Measurements from ENCODE around the gene PLEK. TPM values are rescaled to one million over a fixed set of nuclear protein-coding genes. Genes with fewer than 3 reads are reported as not detected.

The PLEK gene
- total RNA-seq, 1 donor from 2014 or later: 0.07 TPM

DNA sequence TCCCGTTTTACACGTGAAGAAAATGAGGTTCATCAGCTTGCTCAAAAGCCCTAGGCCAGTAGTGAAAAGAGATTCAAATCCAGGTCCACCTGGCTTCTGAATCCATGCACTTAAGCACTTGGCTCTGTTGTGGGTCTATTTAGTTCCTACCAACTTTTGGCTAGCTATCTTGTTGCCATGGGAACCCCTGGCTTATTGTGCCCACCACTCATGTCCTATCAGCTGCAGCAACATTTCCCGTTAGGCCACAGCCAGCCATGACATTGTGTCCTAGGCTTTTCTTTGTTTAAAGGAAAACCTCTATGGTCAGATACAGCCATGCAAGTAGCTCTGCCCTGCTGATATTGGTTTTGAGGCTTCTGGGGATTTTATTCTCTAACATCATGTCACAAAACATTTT lies 49.8 kb downstream of the PLEK start:
- no peak for DNase-seq (ENCODE audit: low read depth, low spot score)

DNA sequence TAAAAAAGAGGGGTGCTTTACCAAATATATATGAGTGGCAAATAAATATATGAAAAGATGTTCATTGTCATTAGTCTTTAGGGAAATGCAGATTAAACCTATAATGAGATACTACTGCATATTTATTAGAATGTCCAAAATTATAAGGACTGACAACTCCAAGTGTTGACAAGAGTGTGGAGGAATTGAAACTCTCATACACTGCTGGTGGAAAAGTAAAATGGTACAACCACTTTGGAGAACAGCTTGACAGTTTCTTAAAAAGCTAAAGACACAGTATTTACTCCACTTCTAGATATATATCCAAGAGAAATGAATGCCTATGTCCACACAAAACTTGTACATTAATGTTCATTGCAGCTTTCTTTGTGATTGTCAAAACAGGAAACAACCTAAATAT lies 50.4 kb downstream of the PLEK start:
- no peak for DNase-seq (ENCODE audit: low read depth, low spot score)

DNA sequence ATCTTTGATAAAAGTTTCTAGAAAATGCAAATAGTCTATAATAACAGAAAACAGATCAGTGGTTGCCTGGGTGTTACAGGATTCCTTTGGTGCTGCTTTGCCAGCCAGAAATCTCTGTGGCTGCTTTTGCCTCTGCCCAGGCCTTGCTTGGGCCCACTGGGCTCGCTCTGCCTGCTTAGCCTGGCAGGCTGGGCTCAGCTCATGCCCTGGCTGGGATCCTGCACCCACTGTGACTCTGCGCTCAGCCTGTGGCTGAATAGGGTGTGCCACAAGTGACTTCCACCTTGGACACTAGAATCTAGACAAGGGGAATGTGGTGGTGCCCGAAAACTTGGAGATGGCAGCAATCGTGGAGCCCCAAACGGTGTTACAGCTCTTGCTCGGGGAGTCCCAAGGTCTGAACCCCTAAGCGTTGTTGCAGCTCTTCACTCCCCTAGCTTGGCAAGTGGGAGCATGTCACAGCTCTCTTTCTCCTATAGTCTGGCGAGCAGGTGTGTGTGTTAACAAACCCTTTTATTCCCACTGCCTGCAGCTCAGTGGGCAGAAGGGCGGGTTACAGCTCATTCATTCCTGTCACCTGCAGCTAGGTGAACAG lies 51.1 kb downstream of the PLEK start:
- DNase-seq (ENCODE audit: low read depth, low spot score): no peak

DNA sequence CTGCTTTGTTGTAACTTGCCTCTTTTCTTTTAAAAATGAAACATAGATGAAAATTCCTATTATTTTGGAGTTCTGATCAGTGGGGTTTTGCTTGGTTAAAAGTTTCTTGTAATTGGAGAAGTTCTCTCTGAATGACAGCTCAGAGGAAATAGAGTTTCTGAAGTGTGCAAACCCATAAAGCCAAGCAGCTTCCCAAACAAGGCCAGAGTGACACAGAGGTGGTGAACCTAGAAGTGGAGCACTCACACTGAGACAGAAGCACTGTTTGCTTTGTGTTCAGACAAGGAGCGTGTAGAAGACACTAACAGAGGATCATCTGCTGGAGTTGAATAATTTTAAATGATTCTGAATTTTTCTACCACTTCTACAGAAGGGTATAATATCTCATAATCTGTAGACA lies 52.8 kb downstream of the PLEK start:
- DNase-seq (ENCODE audit: low read depth, low spot score): no peak

DNA sequence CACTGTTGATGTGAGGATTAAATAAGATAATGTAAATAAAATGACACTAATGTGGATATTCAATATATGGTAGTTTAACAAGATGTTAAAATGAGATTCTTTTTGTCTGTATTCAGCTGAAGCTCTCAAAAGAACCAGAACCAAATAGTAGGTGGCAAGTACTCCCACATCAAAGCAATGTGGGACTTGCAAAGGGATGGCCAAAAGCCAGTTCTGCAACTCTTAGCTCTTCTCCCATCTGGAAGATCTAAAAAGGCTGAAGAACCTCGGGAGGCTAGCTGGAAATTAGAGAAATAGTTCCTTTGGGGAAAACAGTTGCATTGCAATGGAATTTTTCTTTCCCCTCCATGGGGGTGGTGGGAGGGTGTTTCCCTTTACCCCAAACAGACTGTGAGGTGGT lies 53.3 kb downstream of the PLEK start:
- DNase-seq (ENCODE audit: low read depth, low spot score): no peak

DNA sequence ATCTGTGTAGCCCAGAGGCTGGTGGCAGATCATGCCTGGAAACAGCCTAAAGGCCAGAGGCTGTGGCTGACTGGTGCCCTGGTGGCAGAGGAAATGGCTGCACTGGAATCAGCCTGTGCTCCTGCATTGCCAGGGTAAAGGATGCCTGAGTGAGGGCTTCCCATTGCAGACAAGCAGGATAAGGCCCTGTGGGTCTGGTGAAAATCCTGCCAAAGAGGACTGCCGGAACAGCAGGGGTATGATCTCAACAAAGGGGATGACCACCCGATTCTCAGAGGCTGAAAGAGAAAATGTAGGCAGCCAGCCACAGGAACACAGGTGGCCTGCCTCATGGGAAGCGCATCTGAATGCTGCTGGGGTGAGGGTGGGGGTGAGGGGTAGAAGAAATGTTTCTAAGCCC lies 53.8 kb downstream of the PLEK start:
- no peak for DNase-seq (ENCODE audit: low read depth, low spot score)

DNA sequence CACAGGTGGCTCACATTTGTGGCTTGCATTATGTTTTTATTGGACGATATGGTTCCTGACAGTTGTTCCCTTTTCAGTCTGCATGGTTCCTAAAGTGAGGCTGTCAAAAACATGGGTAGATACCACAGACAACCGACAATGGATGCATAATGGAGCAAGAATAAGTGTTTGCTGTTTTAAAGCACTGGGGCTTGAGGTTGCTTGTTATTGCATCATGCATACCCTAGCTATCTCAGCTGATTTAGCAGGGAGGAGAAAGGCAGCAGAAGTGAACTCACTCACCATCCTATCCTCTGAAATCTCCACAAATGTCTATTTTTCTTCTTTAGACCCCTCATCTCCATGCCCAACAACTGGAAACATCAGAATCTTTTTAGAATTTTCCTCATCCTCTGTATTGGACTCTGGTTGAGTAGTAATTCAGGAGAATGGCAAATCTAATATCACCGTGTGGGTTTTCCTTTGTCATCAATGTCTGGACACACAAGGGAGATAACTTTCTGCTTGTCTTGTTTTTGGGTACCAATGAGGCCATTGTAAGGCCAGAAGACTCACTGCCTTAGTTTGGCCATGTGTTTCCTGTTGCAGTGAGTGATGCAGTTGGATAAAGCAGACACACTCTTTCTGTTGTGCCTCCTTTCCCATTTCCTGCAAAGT lies 55.3 kb downstream of the PLEK start:
- DNase-seq (ENCODE audit: low read depth, low spot score): no peak

DNA sequence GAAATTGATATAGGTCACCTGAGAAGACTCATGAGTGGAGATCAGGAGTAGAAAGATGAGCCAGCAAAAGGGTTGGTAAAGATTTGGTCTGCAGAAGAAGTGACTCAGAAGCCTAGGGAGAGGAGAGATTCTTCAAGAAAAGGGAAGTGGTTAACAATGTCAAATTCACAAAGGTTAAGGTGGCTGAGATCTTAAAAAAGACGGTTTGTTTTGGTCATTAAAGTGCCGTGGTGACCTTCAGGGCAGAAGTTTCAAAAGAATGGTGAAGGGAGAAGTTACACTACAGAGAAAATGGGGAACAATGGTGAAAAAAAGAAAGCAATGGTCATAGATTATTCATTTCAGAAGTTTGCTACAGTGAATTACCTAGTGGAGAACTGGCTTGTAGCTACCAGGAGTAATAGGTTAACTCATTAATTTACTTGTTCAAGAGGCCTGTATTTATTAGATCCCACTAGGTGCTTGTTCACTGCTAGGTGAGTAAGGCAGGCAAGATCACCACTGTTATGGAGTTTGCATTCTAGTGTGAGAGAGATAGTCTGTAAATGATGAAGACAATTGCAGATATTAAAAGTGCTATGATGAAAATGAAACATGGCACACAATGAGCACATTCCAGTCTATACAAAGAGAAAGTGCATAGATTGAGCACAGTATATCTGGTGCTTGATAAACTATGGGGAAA lies 59.0 kb downstream of the PLEK start:
- no peak for DNase-seq (ENCODE audit: low read depth, low spot score)

DNA sequence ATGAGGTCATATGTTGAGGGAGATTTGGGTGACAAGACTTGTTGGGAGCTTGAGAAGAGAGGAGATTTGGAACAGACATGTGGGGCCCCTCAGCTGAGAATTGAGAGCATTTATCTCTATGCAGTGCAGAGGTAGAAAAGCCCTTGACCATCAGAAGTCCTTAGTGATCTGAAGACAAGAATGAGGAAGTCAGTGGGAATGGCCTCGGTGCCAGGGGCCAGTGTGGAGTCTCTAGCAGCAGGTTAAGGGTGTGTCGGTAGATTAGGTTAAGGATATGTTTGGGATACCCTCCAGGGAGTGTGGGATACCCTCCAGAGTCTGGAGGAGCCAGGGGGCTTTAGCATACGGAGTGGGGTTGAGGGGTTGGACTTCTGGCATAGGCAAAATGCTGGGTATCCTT lies 60.4 kb downstream of the PLEK start:
- DNase-seq (ENCODE audit: low read depth, low spot score): no peak

DNA sequence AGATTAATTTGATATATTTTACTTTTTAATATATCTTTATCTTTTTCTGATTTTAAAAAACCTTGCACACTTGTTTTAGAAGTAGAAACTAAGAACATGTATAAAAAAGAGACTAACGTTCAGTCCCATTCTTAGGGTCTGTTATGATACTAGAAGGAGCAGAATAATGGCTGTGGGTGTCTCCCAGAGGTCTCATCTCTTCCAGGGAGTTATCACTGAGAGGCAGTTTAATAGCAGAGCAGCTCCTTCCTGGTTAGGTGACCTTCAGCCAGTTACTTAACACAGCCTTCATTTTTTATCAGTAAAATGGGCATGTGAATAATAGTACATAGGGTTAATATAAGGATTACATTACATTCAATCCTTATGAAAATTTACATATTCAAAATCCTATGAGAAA lies 61.4 kb downstream of the PLEK start:
- no peak for DNase-seq (ENCODE audit: low read depth, low spot score)

DNA sequence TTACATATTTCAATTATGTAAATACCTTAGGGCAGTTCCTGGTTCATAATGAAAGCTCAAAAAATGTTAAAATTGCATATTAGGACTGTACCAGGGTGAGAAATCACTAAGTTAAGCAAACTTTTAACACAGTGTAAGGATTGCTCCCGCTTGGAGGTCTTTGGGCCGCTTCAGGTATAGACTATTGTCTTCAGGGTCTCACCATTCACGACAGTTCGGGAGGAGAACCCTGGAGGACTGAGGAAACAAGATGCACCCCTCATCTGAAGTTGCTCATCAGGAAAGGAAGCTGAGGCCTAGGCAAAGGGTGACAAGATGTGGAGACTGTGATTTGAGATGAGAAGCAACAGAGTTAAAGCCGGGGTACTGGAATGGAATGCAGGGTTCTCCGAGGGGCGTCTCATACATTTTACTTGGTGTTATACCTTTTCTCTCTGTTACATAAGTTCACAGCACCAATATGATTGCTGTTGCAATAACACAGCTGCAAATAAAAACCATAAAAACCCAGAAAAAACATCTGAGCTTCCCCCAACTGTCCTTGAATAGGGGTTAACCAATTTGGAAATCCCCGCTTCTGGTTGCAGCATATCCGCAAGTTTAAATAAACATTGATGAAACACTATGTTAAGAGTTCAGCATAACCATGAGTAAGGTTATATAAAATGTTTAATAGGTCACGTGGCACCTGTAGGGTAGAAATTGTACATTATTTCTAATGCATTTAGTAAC lies 61.9 kb downstream of the PLEK start:
- DNase-seq (ENCODE audit: low read depth, low spot score): no peak

DNA sequence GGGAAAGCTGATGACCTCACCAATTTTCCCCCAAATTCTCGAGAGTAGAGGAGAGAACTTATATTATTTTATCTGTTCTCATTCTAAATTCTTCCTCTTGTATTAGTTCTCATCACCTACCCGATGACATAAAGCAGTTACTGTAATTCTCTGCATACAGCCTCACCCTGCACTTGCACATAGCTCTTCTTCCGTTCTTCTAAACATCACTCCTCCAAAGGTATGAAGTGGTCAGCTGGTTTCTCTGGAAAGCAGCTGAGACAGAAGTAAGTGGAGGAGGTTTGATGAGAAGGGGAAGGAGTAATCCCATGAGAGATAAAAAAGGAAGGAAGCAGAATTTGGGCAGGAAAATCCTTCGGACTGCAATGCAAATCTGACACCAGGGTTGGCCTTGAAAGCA lies 63.0 kb downstream of the PLEK start:
- DNase-seq (ENCODE audit: low read depth, low spot score): no peak

DNA sequence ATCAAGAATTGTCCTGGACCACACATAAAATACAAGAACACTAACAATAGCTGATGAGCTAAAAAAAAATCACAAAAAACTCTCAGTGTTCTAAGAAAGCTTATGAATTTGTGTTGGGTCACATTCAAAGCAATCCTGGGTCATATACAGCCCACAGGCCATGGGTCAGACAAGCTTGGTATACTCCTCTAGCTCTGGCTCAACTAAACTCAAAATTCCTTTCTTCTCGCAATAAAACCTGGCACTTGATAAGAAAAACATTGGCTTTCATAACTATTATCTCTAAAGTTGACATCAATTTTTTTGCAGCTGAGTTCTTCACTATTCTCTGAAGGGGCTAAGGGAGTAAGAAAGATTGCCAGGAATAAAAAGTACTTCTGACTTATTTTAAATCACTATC lies 63.7 kb downstream of the PLEK start:
- no peak for DNase-seq (ENCODE audit: low read depth, low spot score)

DNA sequence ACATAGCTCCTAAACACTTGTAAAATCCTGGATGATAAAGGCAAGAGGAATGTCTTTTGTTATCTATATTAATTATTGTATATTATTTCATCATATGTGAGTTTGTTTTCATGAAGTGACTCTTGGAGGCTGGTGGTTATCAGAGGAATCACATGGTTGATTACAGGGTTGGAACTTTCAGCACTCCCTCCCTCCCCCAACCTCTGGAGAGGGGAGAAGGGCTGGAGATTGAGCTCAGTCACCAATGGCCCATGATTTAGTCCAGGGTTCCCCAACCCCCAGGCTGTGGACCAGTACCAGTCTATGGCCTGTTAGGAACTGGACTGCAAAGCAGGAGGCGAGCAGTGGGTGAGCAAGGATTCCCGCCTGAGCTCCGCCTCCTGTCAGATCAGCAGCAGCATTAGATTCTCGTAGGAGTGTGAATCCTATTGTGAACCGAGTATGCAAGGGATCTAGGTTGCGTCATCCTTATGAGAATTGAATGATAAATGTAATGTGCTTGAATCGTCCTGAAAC lies 64.3 kb downstream of the PLEK start:
- no peak for DNase-seq (ENCODE audit: low read depth, low spot score)

DNA sequence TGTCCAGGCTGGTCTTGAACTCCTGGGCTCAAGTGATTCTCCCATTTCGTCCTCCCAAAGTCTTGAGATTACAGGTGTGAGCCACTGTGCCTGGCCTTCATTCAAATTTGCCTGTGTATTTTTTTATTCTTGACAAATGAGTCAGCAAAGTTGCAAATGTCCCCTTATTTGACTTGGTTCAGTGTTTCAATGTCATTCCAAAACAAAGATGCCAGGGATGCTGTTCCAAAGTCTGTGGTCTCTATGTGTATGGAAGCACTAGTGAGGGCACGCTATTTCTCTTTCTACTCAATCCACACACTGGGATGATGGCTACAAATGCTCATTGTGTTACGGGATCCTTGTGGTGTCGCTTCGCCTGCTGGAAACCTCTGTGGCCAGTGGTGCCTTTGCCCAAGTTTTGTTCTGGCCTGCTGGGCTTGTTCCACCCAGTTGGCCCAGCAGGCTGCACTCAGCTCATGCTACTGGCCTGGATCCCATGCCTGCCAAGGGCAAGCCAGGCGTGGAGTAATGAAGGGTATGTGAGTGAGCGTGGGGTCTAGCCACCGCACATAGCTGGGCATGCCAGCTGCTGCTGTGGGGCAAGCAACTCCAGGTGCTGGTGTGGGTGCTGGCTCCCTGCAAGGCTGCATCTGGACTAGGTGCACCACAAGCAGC lies 66.4 kb downstream of the PLEK start:
- DNase-seq (ENCODE audit: low read depth, low spot score): no peak

DNA sequence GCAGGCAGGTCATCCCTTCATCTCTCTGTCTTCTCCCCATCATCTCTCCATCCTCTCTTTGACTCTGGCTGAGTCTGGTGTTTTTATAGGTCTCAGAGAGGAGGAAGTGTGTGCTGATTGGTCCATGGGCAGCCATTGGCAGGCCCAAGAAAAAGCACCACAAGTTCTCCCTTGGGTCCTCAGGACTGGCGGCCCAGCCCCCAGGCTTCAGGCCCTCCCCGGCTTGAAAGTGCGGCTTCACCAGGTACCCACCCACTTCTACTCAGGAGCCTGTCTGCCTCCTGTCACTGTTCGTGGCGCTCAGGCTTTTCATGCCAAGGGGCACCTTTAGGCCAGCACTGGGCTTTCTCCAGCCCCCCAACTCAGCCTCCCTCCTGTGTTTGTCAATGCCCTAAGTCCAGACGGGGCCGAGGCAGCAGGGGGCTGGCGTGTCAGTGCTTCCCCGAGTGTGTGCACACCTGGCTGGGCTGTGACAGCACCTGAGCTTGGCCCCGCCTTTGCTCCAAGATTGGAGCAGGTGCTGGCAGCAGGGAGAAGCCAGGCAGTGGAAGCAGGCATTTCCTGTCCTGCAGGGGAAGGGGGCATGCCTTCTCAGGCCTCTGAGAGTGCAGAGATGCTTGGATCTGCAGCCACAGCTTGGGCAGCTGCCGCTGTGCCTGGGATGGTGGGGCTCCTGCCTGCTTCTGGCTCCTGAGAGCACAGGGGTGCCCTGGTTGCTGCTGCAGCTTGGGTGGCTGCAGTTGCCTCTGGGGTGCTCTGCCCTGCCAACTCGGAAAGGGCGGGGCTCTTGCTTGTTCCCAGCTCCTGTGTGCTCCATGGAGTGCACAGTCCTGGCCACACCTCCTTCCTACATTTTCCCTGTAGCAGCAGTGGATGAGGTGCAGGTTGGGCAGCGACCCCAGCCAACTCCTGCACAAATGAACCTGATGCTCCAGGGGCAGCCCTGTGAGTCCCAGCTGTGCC lies 67.9 kb downstream of the PLEK start:
- no peak for DNase-seq (ENCODE audit: low read depth, low spot score)

DNA sequence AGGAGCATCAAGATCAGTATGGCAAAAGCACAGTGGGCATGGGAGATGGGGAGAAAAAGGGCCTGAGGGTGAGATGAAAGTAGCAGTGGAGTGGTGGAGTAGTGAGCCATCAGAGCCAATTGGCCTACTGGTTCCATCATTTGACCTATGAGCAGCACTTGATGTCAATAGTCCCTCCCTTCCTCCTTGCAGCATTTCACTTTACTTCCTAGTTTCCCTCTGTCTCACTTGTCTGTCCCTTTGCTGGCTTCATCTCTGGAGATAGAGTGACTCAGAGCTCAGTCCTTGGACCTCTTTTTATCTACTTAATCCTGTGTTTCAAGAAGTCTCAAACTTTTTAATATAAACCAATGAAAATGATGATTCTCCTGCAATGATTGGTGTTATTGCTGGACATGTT lies 69.9 kb downstream of the PLEK start:
- no peak for DNase-seq (ENCODE audit: low read depth, low spot score)

DNA sequence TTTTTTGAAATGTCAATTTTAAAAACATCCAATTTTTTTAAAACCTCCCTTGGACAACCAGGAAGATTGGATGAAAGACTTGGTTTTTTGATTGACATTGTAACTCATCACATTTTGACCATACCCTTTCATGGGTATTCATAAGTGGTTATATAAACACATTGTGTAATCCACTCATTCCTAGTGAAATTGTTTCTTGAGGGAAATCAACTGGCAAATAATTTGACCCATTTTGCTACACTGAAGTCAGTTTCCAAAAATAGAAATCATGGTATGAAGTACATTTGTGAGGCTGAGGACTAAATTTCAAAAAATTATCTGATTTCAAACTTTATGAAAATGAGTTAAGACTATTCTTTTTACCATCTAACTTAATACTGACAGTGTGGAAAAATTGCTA lies 70.5 kb downstream of the PLEK start:
- no peak for DNase-seq (ENCODE audit: low read depth, low spot score)

DNA sequence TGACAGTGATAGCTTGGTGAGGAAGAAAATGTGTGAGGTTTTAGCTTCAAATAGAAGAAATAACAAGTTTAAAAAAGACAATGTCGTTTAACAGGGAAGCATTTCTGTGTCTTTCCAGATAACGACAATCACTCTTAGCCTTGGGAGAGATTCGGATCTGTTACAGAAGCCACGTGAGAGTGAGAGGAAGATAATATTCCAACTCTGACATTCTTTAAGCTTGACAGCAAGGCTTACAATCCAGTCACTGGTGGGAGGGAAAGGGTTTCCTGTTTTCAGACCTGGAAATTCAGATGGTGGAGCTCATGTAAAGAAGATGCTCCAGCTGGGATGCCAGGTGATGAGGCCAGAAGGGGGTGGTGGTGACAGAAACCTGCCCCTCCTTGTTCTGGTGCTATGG lies 71.2 kb downstream of the PLEK start:
- DNase-seq (ENCODE audit: low read depth, low spot score): no peak

DNA sequence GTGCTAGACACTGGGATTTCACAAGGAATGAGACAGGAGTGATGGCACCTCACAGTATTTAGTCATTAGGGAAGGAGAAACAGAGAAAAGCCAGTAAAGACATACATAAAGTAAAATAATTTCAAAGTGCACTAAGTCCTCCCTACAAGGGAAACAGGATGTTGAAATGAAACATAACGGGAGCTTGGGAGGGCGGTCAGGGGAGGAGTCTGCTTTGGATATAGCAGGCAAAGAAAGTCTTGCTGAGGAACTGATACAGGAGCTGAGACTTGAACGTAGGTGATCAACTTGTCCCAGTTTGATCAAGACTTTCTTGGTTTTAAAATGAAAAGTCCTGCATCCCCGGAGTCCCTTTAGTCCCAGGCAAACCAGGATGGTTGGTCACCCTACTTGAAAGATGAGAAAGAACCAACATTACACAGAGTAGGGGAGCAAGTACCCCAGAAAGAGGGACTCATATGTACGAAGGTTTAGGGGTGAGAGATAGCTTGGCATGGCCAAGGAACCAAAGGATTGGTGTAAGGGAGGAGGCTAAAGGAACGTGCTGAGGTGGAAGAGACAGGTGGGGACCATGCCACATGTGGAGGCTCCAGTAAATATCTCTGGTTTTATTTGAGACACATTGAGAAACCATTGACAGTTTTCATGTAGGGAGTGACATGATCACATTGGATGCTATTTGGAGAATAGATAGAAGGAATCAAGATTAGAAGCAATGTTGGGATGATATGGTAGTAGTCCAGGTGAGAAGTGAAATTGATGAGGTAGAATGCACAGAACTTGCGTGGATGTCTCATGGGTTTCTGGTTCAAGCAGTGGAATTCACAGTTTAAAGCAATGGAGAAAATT lies 73.6 kb downstream of the PLEK start:
- no peak for DNase-seq (ENCODE audit: low read depth, low spot score)

Data from pulmonary artery endothelial cell (primary cell).